GM23248 (cell line): ENCODE measurements around the gene HK1. TPM values are rescaled to one million over a fixed set of nuclear protein-coding genes. Genes with fewer than 3 reads are reported as not detected.

ENCODE experiments used
- DNase-seq: peaks from one replicate; pipeline ENCODE4 v3.0.0-alpha.2; 2015
- H2AFZ ChIP-seq: fragments of 200-600 bp; sonication (generic); 2 replicates; pipeline ENCODE4 v1.6.1; 2016; ENCODE audit warnings: antibody characterized with exemption
- H3F3A ChIP-seq: fragments of 200-600 bp; sonication (generic); 2 replicates; pipeline ENCODE4 v1.6.1; 2016; ENCODE audit warnings: mild to moderate bottlenecking, antibody characterized with exemption, mixed run types; ENCODE audit not compliant: insufficient read depth
- H3K27ac ChIP-seq: fragments of 200-600 bp; sonication (generic); 2 replicates; pipeline ENCODE4 v1.5.1; 2016; ENCODE audit warnings: mild to moderate bottlenecking
- H3K27me3 ChIP-seq: fragments of 200-600 bp; sonication (generic); replicated peaks from 2 replicates; pipeline ENCODE4 v1.6.1; 2016; ENCODE audit warnings: mild to moderate bottlenecking; ENCODE audit not compliant: insufficient read depth
- H3K36me3 ChIP-seq: fragments of 200-600 bp; sonication (generic); 2 replicates; pipeline ENCODE4 v1.6.1; 2016; ENCODE audit warnings: low read depth, mild to moderate bottlenecking
- H3K4me1 ChIP-seq: fragments of 200-600 bp; sonication (generic); 2 replicates; pipeline ENCODE4 v1.6.1; 2016; ENCODE audit warnings: mild to moderate bottlenecking; ENCODE audit not compliant: insufficient read depth
- H3K4me2 ChIP-seq: fragments of 200-600 bp; sonication (generic); one replicate; pipeline ENCODE4 v1.6.1; 2016; ENCODE audit warnings: mild to moderate bottlenecking; ENCODE audit not compliant: unreplicated experiment
- H3K4me3 ChIP-seq: fragments of 200-600 bp; sonication (generic); 2 replicates; pipeline ENCODE4 v1.5.1; 2016; ENCODE audit warnings: mild to moderate bottlenecking
- H3K79me2 ChIP-seq: fragments of 200-600 bp; sonication (generic); 2 replicates; pipeline ENCODE4 v1.6.1; 2016; ENCODE audit warnings: mild to moderate bottlenecking; ENCODE audit not compliant: insufficient read depth
- H3K9ac ChIP-seq: fragments of 200-600 bp; sonication (generic); 2 replicates; pipeline ENCODE4 v1.6.1; 2016; ENCODE audit warnings: mild to moderate bottlenecking
- H3K9me2 ChIP-seq: fragments of 200-600 bp; sonication (generic); 2 replicates; pipeline ENCODE4 v1.6.1; 2016; ENCODE audit warnings: mixed run types, mild to moderate bottlenecking, moderate library complexity; ENCODE audit not compliant: insufficient read depth
- H3K9me3 ChIP-seq: fragments of 200-600 bp; sonication (generic); one replicate; pipeline ENCODE4 v1.6.1; 2017; ENCODE audit warnings: low read depth
- H4K20me1 ChIP-seq: fragments of 200-600 bp; sonication (generic); 2 replicates; pipeline ENCODE4 v1.6.0; 2016; ENCODE audit not compliant: insufficient read depth
- EZH2 ChIP-seq: fragments of 200-600 bp; sonication (generic); IDR thresholded peaks from 2 replicates; pipeline ENCODE4 v1.6.1; 2018; ENCODE audit warnings: antibody characterized with exemption, mild to moderate bottlenecking; ENCODE audit not compliant: insufficient read depth, poor library complexity, severe bottlenecking
- EZH2phosphoT487 ChIP-seq: fragments of 200-600 bp; sonication (generic); IDR thresholded peaks from 2 replicates; pipeline ENCODE4 v1.6.1; 2018; ENCODE audit warnings: antibody characterized with exemption, moderate library complexity, mild to moderate bottlenecking, low read depth; ENCODE audit not compliant: insufficient read depth
- WGBS, 2 experiments: methylation state at CpG; one replicate each; pipeline ENCODE4 v1.1.6; 2015 to 2017; ENCODE audit warnings: low lambda C conversion rate in 2 of 2, low coverage in 1 of 2; ENCODE audit errors: missing lambda C conversion rate in 2 of 2; 5-methylcytosine and 5-hydroxymethylcytosine counted together
- in situ Hi-C: fragments of 300-500 bp; cut with MboI; formaldehyde crosslinking; loops from 2 replicates; pipeline ENCODE4 v1.15.0; 2020
- polyA plus RNA-seq: library from polyadenylated mRNA; unstranded; fragments of >200 nt; fragmentation: Nextera tagmentation; extraction: Ambion mirVana; gene quantifications from 2 replicates; pipeline ENCODE4 v1.2.1, GENCODE V29; 2016
- total RNA-seq: library from RNA; depleted of rRNA; stranded (reverse); fragments of >200 nt; shearing (Covaris generic); gene quantifications from 2 replicates; pipeline ENCODE4 v1.2.3, GENCODE V29; 2014

Gene HK1
- total and polyA plus RNA-seq, 2 experiments from 2014 or later: 96.6 to 134 TPM

- DNase-seq: no peak
- Histone ChIP-seq H3K9me3 (no peaks in the 10 kb centered on the region), H3K4me1 (peaks cover 31% of the 10 kb centered on the region), H3K4me3 (no peak overlapping the region), H3K9me2 (no peaks in the 10 kb centered on the region), H3K27ac (no peak overlapping the region), H3K79me2 (peaks cover 29% of the 10 kb centered on the region), H2AFZ (no peak overlapping the region), H3K9ac (no peak overlapping the region), H3K36me3 (peaks cover 32% of the 10 kb centered on the region), H3K4me2 (no peak overlapping the region), H3F3A (peaks cover 28% of the 10 kb centered on the region), H4K20me1 (0 out of 2 replicates have a peak, but pooled peaks cover 3% of the 10 kb centered on the region), H3K27me3 (no peaks in the 10 kb centered on the region)
- in situ Hi-C loops: no loop called here
- 93 to 98% methylated on average over 16 of the region's 16 CpGs for WGBS, 2 experiments
- no peak for TF ChIP-seq EZH2
- no peak for TF ChIP-seq EZH2phosphoT487
Measured at GRCh38 chr10:69379800-69380199, 101.5 kb downstream of the HK1 start.

- Histone ChIP-seq H3K79me2 (peaks cover 15% of the 10 kb centered on the region; the same call in 1 of the 2 replicates), H3K4me3 (peak overlapping the region; percentile 22), H3K9me3 (no peaks in the 10 kb centered on the region), H3K27me3 (no peaks in the 10 kb centered on the region), H3K36me3 (peaks cover 38% of the 10 kb centered on the region), H4K20me1 (0 out of 2 replicates have a peak, but pooled peaks cover 3% of the 10 kb centered on the region), H3K27ac (peak overlapping the region; percentile 89), H3F3A (peaks cover 34% of the 10 kb centered on the region), H3K9me2 (no peaks in the 10 kb centered on the region), H2AFZ (no peak overlapping the region), H3K4me1 (peaks cover 24% of the 10 kb centered on the region), H3K4me2 (peak overlapping the region; percentile 46), H3K9ac (peak overlapping the region; percentile 70)
- WGBS, 2 experiments: 48 to 49% methylated on average over 26 of the region's 26 CpGs
- TF ChIP-seq EZH2phosphoT487: no peak
- no peak for TF ChIP-seq EZH2
- peak; percentile 96 for DNase-seq
- in situ Hi-C loops: no loop called here
Measured at GRCh38 chr10:69382382-69383117, 104.3 kb downstream of the HK1 start.

- Histone ChIP-seq H3K27me3 (no peaks in the 10 kb centered on the region), H2AFZ (no peak overlapping the region), H3K4me1 (peaks cover 24% of the 10 kb centered on the region), H3F3A (peaks cover 34% of the 10 kb centered on the region), H3K4me3 (no peak overlapping the region), H3K9me3 (no peaks in the 10 kb centered on the region), H3K4me2 (no peak overlapping the region), H3K36me3 (peaks cover 40% of the 10 kb centered on the region), H3K9ac (peak overlapping the region; percentile 54; the same call in 1 of the 2 replicates), H3K79me2 (peaks cover 12% of the 10 kb centered on the region; the same call in 1 of the 2 replicates), H3K9me2 (no peaks in the 10 kb centered on the region), H3K27ac (peak overlapping the region; percentile 89), H4K20me1 (0 out of 2 replicates have a peak, but pooled peaks cover 3% of the 10 kb centered on the region)
- peak; percentile 93 for DNase-seq
- in situ Hi-C loops: no loop called here
- WGBS, 2 experiments: 13 to 22% methylated on average over 3 of the region's 3 CpGs
- TF ChIP-seq EZH2 (no peak), EZH2phosphoT487 (no peak)
Measured at GRCh38 chr10:69383558-69383957, 105.3 kb downstream of the HK1 start.

GRCh38 chr10:69384320-69384719 is 106.0 kb downstream of the HK1 start:
- Histone ChIP-seq H3K27ac (peak overlapping the region; percentile 89), H3K27me3 (no peaks in the 10 kb centered on the region), H3K9me2 (no peaks in the 10 kb centered on the region), H3K9ac (peak overlapping the region; percentile 34; the same call in 1 of the 2 replicates), H2AFZ (no peak overlapping the region), H4K20me1 (0 out of 2 replicates have a peak, but pooled peaks cover 3% of the 10 kb centered on the region), H3F3A (peaks cover 34% of the 10 kb centered on the region), H3K4me2 (no peak overlapping the region), H3K36me3 (peaks cover 41% of the 10 kb centered on the region), H3K4me3 (no peak overlapping the region), H3K4me1 (peaks cover 24% of the 10 kb centered on the region), H3K79me2 (peaks cover 12% of the 10 kb centered on the region; the same call in 1 of the 2 replicates), H3K9me3 (no peaks in the 10 kb centered on the region)
- TF ChIP-seq EZH2phosphoT487 (no peak), EZH2 (no peak)
- no peak for DNase-seq
- in situ Hi-C loops: no loop called here
- WGBS, 2 experiments: 86 to 87% methylated on average over 10 of the region's 10 CpGs
